ENCODE results near the gene KRT35. TPM values are rescaled to one million over a fixed set of nuclear protein-coding genes. Genes with fewer than 3 reads are reported as not detected.

The KRT35 gene
- total RNA-seq, 1 experiment from 2014 or later, result not detected

Small RNA genes lying within 50 kb of the gene (small RNA-seq; reads per million reads assigned to genes)
- gene RNU2-32P, result 18.8 reads per million, percentile 91 among the genes with 10 or more reads in this experiment

Other genes with a start within 250 kb of the KRT35 start
- gene KRTAP9-3, start 248.7 kb downstream of the KRT35 start, total RNA-seq (2014; rRNA removed; shearing (Covaris generic)), result not detected in 2 replicates
- gene KRTAP9-8, start 243.2 kb downstream of the KRT35 start, total RNA-seq (2014; rRNA removed; shearing (Covaris generic)), result not detected in 2 replicates
- not detected in 2 replicates for gene KRTAP9-4, start 231.5 kb downstream of the KRT35 start, total RNA-seq (2014; rRNA removed; shearing (Covaris generic))
- not detected in 2 replicates for gene KRTAP9-9, start 225.8 kb downstream of the KRT35 start, total RNA-seq (2014; rRNA removed; shearing (Covaris generic))
- not detected in 2 replicates for gene KRTAP9-6, start 215.8 kb downstream of the KRT35 start, total RNA-seq (2014; rRNA removed; shearing (Covaris generic))
- gene KRTAP9-7, start 205.5 kb downstream of the KRT35 start, total RNA-seq (2014; rRNA removed; shearing (Covaris generic)), result not detected in 2 replicates
- not detected in 2 replicates for gene KRTAP29-1, start 178.3 kb downstream of the KRT35 start, total RNA-seq (2014; rRNA removed; shearing (Covaris generic))
- gene KRTAP16-1, start 171.8 kb downstream of the KRT35 start, total RNA-seq (2014; rRNA removed; shearing (Covaris generic)), result not detected in 2 replicates
- gene KRTAP17-1, start 165.4 kb downstream of the KRT35 start, total RNA-seq (2014; rRNA removed; shearing (Covaris generic)), result not detected in 2 replicates
- not detected in 2 replicates for gene KRT33A, start 130.3 kb downstream of the KRT35 start, total RNA-seq (2014; rRNA removed; shearing (Covaris generic))
- gene KRT33B, start 111.3 kb downstream of the KRT35 start, total RNA-seq (2014; rRNA removed; shearing (Covaris generic)), result not detected in 2 replicates
- gene KRT34, start 98.8 kb downstream of the KRT35 start, total RNA-seq (2014; rRNA removed; shearing (Covaris generic)), result not detected in 2 replicates
- gene KRT31, start 83.5 kb downstream of the KRT35 start, total RNA-seq (2014; rRNA removed; shearing (Covaris generic)), result not detected in 2 replicates
- gene KRT37, start 56.6 kb downstream of the KRT35 start, total RNA-seq (2014; rRNA removed; shearing (Covaris generic)), result not detected in 2 replicates
- not detected in 2 replicates for gene KRT38, start 40.2 kb downstream of the KRT35 start, total RNA-seq (2014; rRNA removed; shearing (Covaris generic))
- not detected in 2 replicates for gene KRT32, start 13.8 kb downstream of the KRT35 start, total RNA-seq (2014; rRNA removed; shearing (Covaris generic))
- not detected in 2 replicates for gene KRT36, start 8.8 kb upstream of the KRT35 start, total RNA-seq (2014; rRNA removed; shearing (Covaris generic))
- gene KRT13, start 24.5 kb upstream of the KRT35 start, total RNA-seq (2014; rRNA removed; shearing (Covaris generic)), result 35.5 and 45.8 TPM in 2 replicates
- 14.1 and 15.9 TPM in 2 replicates for gene KRT15, start 37.7 kb upstream of the KRT35 start, total RNA-seq (2014; rRNA removed; shearing (Covaris generic))
- 2,402 and 2,405 TPM in 2 replicates for gene KRT19, start 47.2 kb upstream of the KRT35 start, total RNA-seq (2014; rRNA removed; shearing (Covaris generic))
- gene KRT9, start 90.9 kb upstream of the KRT35 start, total RNA-seq (2014; rRNA removed; shearing (Covaris generic)), result not detected in 2 replicates
- gene KRT14, start 105.7 kb upstream of the KRT35 start, total RNA-seq (2014; rRNA removed; shearing (Covaris generic)), result not detected in 2 replicates
- 0.38 and 2.1 TPM in 2 replicates for gene KRT16, start 131.6 kb upstream of the KRT35 start, total RNA-seq (2014; rRNA removed; shearing (Covaris generic))
- 286 and 297 TPM in 2 replicates for gene KRT17, start 143.4 kb upstream of the KRT35 start, total RNA-seq (2014; rRNA removed; shearing (Covaris generic))
- 81.6 and 91.6 TPM in 2 replicates for gene EIF1, start 207.7 kb upstream of the KRT35 start, total RNA-seq (2014; rRNA removed; shearing (Covaris generic))
- not detected in 2 replicates for gene GAST, start 231.2 kb upstream of the KRT35 start, total RNA-seq (2014; rRNA removed; shearing (Covaris generic))

Data from HT-29 (cell line).